GM11168 (cell line): ENCODE data around the gene GCHFR.

ENCODE experiments used
- in situ Hi-C: fragments of 300-500 bp; cut with MboI; formaldehyde crosslinking; loops from one replicate; pipeline ENCODE4 v1.12.0; 2022; ENCODE audit warnings: low sequenced_read_pairs; ENCODE audit not compliant: unreplicated experiment

GCHFR gene

DNA sequence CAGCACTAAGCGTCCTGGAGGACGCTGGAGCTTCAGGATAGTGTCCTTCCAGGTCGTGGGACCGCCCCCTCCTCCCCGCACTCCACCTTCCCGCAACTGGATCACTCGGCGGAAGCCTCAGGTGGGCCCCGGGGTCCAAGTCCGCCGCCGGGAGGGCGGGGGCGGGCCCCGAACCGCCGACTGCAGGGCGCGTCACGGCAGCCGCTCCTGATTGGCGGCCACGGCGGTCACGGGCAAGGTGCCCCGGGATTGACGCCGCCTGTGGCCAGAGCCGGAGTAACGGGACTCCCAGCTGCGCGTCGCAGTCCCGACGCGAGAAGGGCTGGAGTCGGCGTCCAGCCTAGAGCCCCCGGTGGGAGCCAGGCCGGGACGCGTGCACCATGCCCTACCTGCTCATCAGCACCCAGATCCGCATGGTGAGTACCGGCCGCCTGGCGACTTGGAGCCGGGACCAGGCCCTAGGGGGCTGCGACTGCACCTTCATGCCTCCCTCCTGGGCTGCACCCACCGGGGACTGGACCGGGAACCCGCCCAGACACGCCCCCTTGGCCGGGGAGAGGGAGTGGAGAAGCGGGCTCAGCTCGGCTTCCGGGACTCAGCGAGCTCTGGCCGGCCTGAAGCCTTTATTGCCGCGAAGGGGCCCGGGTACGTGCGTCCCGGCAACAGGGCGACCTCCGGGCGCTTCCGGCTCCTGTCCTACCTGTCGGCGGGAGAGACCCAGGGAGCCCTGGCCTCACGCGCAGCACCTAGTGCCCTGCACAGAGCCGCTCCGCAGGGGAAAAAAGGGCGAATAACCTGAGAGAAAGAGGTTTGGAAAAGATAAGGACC, at the start of gene GCHFR:
TSS of gene GCHFR (plus strand) at position 268 of the 828 bp plus-strand sequence. CDS start at position 381, 113 bp downstream.
- in situ Hi-C loops = loop anchor here (25.0 kb wide), 1 partner anchor 427 kb away; the partner anchor contains the start of gene CCDC9B

DNA sequence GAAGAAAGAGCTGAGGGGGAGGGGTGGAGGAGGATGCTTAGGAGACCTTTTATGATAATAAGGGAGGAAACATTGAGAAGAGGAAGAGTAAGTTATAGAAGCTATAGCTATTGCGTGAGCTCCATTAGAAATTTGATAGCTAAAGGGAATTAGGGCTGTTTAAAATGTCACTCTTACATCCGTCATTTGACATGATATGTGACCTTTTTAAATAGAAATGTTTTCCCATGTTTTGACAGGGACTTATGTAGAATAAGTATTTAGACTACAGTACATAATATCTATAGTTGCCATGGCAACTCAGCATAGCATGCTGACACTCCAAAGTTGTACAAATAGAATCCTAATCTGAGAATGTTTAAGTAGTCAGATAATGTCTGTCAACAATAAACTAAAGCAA, 49.7 kb upstream of the GCHFR start:
- in situ Hi-C loops = no loop called here

DNA sequence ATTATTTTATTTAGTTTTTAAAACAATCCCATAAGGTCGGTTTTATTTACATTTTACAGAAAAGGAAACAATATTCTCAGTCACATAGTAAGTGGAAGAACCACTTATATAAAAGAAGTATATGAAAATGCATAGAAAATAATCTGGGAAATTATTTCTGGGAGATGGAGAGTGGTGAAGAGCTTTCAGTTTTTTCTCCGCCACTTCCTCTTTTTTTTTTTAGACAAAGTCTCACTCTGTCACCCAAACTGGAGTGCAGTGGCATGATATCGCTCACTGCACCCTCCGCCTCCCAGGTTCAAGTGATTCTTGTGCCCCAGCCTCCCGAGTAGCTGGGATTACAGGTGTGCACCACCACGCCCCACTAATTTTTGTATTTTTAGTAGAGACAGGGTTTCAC, 47.7 kb upstream of the GCHFR start:
- in situ Hi-C loops = no loop called here

DNA sequence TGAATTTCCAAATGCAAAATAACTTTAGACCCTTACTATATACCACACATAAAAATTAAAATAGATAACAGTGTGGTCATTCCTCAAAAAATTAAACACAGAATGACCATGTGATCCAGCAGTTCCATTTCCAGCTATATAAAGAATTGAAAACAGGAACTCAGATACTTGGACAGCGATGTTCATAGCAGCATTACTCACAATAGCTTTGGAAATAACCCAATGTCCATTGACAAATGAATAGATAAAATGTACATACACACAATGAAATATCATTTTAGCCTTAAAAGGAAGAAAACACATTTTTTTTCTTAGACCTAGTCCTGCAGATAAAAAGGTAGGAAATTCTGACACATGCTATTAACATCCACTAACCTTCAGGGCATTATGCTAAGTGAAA, 42.2 kb upstream of the GCHFR start:
- in situ Hi-C loops = no loop called here

DNA sequence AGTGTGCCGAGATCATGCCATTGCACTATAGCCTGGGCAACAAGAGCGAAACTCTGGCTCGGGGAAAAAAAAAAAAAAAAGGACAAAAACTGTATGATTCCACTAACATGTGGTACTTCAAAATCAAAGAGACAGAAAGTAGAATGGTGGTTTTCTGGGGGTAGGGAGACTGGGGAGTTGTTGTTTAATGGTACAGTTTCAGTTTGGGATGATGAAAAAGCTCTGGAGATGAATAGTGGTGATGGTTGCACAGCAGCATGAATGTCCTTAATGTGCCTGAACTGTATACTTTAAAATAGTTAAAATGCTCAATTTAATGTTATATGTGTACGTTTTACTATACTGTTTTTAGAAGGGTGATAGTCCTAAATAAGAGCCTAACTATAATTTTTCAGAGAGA, 41.5 kb upstream of the GCHFR start:
- in situ Hi-C loops = no loop called here

DNA sequence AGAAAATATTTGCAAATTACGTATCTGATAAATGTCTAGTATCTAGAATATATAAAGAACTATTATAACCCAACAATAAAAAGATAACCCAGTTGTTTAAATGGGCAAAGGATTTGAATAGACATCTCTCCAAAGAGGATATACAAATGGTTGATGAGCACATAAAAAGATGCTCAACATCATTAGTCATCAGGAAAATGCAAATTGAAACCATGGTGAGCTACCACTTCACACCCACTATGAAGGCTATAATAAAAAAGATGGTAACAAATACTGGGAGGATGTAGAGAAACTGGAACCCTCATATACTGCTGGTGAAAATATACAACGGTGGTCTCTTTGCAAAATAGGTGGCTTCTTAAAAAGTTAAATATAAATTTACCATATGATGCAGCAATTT, 40.9 kb upstream of the GCHFR start:
- in situ Hi-C loops = no loop called here

DNA sequence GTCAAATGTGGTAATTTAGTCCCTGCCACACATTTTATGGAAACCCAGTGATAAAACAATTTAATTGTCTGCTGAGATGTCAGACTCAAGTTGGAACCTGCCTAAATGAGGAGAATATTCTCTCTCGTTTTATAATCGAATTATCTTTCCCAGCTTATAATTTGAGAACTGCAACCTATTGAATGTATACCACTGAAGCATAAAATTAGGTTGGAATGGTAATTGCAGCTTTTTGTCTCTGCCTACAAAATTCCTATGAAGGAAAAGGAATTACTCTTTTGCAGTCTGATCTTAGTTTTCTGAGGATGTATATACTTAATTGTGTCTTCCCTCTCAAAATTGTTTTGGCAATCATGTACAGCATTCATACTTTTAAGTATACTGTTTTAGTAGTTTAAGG, 39.9 kb upstream of the GCHFR start:
- in situ Hi-C loops = no loop called here

DNA sequence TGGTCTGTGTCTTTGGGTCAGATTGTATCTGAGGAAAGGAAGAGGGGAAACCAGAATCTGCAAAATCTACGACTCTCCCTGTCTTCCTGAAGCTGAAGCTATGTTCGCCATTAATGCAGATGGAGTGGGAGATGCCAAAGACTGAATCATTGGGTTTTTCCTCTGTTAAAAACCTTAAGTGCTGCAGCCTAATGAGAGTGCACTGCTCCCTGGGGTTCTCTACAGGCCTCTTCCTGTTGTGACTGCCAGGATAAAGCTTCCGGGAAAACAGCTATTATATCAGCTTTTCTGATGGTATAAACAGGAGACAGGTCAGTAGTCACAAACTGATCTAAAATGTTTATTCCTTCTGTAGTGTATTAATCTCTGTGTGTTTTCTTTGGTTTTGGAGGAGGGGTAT, 32.8 kb upstream of the GCHFR start:
- in situ Hi-C loops = no loop called here

DNA sequence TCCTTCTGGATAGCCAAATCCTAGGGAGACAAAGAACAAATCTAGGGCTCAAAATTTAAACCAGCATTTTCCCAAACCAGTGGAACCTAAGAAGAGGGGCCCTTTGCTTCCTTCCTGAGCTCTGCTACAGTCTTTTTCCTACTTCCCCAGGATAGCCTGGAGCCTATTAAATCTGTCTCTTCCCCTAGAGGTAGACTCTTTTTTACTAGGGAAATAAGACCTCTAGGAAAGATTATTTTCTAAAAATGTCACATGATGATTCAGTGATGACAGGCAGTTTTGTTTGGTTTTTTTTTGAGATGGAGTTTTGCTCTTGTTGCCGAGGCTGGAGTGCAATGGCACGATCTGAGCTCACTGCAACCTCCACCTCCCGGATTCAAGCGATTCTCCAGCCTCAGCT, 27.3 kb upstream of the GCHFR start:
- in situ Hi-C loops = no loop called here

DNA sequence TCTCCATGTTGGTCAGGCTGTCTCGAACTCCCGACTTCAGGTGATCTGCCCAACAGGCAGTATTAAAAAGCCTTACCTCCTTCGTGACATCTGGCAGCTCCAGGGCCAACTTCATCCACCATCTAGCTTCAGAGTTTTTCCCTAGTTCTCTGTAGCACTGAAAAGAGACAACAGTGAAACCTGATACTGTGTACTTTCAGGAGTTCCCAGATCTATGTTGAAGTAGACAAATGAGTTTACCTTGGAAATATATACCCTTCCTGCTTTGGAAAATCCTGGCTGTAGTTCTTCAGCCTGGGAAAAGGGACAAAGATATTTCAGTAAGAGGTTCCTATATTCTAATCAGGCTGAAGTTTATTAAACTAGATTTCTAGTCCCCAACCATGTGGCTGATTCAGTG, 26.8 kb upstream of the GCHFR start:
- in situ Hi-C loops = no loop called here

DNA sequence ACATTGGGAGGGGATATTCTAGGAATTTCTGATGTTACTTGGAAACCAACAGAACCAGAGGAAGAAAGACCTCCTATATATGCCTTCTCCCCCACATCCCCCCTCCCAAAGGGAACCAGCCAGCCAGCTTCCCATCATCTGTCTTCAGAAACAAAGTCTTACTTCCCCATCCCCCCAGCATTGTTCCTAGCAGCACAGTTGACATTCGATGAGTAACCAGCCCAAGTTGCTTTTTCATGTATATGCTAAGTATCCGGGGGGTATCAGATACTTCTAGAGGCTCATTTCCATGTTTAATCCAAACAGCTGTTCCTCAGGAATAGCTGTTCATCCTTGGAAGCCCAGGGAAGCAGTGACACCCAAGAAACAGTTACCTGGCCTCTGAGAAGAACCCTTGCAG, 24.8 kb upstream of the GCHFR start:
- in situ Hi-C loops = no loop called here

DNA sequence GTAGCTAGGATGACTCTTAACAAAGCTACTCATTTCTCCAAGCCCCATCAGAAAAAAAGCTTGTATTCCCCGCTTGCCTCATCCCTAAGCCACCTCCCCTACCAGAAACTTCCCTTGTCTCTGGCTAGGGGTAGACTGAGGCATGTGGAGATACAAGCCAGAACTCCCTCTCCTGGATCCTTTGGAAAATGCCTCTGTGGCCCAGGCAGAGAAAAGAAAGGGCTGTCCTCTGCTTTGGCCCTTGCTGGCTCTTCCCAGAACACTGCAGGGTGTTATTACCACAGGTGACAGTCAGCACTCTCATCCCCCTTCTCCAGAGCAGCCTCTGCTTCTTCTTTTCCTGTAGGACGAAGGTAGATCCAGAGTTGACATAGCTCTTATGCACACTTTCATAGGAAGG, 24.0 kb upstream of the GCHFR start:
- in situ Hi-C loops = no loop called here

DNA sequence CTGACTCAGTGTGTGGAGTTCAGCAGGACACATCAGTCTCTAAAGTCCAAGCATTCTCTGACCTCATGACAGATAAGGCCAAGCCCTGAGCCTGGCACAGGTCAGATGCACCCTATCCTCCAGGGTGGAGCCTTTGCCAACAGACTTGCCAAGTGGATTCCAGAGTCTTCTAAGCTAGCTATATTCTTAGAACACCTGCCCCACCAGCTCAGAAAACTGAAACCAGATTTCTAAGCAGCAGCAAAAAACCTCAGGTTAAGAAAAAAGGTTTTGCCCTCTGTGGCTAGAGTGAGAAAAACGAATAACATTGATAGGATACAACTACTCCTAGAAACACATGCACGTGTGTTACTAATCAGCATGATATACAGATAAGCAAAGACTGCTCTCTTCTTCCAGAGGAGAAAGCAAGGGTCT, 20.4 kb upstream of the GCHFR start:
- in situ Hi-C loops = no loop called here

DNA sequence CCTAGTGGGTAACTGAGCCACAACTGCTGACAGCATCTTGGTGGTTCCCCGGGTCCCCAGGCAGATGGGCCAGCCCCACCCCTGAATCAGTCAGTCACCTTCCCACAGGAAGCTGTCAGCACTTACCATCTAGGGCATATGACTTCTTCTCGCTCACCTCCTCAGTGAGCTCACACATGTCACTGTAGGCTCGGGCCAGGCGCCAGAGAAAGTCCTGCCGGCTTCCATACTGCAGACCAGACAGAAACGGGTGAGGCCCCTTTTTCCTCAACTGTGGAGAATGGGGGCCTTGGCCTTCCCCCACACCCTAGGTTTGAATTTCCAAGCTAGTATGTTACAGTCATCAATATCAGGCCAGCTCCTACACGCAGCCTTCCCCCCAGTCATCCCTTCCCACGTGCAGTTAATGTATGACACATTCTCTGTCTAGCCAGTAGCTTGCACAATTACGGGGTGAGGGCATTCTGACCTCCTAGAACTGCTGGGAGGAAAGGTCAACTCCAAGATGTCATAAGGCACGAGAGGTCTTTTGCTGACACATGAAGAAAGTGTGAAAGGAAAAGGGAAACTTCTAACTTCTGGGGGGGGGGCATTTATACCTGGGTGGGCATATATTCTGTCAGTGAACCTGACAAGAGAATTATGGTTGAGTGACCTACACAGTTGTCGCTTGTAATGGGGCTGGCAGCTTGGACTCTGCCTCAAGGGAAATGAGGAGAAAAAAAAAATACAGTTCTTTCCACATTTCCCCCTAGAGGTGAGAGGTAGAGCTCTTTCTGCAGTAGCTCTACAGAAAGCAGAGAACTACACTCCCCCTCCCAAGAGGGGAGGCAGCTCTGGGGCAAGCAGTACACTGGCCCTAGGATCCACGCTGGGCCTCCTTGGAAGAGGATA, 19.7 kb upstream of the GCHFR start:
- in situ Hi-C loops = no loop called here

DNA sequence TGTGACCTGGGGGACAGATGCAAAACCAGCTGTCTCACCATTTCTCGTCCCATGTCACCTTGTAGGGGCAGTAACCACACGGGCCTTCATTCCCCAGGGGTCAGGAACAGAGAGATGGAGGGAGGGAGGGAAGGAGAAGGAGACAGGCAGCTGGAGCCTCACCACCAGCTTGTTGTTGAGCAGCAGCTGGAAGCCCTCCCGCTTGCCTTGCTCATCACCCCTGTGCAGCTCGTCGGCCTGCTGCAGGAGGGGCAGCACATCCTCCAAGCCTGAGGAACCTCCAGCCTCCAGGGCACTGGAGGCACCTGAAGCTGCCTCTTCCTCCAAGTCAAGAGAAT, 19.1 kb upstream of the GCHFR start:
- in situ Hi-C loops = no loop called here

DNA sequence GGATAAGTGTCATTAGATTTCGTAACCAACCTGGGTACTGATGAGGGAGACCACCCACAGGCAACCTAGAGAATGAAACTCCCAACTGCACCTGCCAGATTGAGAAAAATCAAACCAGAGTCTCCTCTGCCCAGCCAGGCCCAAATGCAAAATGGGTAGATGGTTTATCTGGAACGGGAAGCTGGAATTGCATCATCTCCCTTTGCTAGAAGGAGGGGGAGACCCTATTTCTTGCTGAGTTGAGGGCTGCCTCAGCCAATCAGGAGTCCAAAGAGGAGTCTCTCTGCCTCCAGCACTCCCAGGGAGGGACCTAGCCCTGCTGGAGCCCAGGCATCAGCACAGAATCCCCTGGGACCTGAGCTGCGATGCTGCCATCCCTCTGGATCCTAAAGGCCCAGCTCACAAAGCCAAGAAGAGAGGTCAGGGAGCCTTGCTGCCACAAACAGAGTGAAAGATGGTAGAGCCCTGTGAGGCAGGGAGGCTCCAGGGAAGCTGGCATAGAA, 16.9 kb upstream of the GCHFR start:
- in situ Hi-C loops = no loop called here

DNA sequence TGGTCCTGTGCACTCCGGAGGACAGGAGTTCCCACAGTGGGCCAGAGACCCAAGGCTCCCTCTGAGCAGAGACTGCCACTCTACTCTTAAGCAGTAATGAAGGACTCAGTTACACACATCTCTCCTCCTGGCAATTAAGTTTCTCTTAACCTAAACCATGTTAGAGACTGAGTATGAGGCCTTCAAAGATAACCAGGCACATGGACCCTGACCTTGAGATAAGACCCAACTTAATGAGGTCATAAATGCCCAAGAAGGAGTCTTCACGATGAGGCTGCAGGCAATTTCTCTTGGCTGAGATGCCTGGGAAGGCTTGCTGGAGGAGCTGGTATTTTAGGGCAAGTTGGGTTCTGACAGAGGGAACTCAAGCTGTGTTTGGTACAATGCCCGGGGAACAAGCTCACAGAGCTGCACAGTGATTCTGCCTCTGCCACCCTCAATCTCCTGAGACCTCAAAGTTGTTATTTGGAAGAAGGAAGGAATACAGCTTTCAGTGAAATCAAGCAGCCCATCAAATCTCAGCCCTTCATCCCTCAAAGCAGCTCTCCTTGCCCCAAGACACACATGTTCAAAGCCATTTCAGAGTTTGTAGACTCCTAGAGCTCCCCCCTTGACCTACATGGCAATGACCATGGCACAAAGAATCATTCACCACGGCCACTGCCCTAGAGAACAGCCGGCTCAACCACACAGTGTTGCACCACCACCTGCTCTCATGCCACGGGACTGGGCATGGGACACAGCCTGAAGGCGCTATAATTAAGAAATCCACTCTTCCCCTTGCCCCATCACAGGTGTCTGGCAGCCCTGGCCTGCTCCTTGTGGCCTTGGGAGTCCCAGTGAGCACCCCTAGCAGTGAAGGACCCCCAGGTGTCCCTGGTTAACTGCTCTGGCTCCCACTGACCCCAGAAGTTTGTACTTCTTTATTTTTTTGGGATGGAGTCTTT, 15.9 kb upstream of the GCHFR start:
- in situ Hi-C loops = no loop called here

DNA sequence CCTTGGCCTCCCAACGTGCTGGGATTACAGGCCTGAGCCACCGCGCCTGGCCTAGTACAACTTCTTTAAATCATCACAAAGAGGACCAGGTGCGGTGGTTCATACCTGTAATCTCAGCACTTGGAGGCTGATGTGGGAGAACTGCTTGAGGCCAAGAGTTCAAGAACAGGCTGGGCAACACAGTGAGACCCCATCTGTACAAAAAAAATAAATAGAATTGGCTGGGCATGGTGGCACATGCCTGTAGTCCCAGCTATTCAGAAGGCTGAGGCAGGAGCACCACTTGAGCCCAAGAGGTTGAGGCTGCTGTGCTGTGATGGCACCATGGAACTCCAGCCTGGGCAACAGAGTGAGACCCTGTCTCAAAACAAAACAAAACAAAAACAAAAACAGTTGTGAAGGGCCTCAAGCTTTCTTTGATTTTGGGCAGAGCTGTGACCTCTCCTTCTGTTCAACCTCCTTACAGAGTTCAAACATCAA, 14.7 kb upstream of the GCHFR start:
- in situ Hi-C loops = no loop called here

DNA sequence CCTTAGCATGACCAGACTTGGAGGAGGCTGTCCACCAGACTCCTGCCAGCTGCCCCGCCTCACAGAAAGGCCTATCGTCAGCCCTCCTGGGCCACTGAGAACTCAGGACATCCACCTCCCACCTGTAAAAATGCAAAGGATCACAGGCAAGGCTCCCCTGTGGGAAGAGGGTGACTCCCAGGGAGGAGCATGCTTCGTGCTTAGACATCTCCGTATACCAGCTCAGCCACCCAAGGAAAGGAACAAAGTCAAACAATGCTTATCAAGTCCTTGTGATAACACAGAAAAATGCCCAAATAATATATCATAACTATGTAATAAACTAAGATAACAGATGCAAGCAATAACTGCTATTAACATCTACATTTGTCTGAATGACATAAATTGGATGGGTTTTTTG, 13.0 kb upstream of the GCHFR start:
- in situ Hi-C loops = loop anchor here (25.0 kb wide), 1 partner anchor 414 kb away; the partner anchor contains the start of gene CCDC9B

DNA sequence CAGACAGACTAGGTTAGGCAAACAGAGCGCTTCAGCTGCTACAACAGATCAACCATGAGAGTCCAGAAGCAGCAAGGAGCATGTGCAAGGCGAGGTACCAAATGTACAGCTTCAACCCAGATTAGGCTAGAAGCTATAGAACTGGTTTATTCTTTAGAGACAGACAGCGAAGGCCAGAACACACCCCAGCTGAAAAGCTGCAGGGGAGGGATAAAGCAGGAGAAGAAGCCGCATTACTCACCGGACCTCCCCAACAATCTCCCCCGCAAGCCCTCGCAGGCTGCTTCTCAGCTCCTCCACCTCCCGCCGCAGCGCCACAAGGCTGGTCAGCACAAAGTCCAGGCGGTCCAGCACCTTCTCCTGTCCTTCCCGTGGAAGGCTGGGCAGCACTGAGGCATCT, 12.1 kb upstream of the GCHFR start:
- in situ Hi-C loops = loop anchor here (25.0 kb wide), 1 partner anchor 414 kb away; the partner anchor contains the start of gene CCDC9B
